Measurements from ENCODE around the gene GADL1. TPM values are rescaled to one million over a fixed set of nuclear protein-coding genes. Genes with fewer than 3 reads are reported as not detected.
A peak's percentile ranks its signal among the peaks of the same experiment; 100 is the strongest.

Gene GADL1
- total RNA-seq, 1 donor: 0.18 TPM

- H3K4me3 ChIP-seq (ENCODE audit: low read depth, low read length): no peak overlapping the region
- no peak for TF ChIP-seq CTCF (IDR thresholded peaks at IDR 0.05; ENCODE audit: insufficient read depth, low read length)
- no peak for DNase-seq (ENCODE audit: low read depth)
Measured at GRCh38 chr3:30700702-30701321, 193.6 kb downstream of the GADL1 start.

GRCh38 chr3:30699927-30700326 lies 194.5 kb downstream of the GADL1 start:
- H3K4me3 ChIP-seq (ENCODE audit: low read depth, low read length): no peak overlapping the region
- no peak for TF ChIP-seq CTCF (IDR thresholded peaks at IDR 0.05; ENCODE audit: insufficient read depth, low read length)
- no peak for DNase-seq (ENCODE audit: low read depth)

- H3K4me3 ChIP-seq (ENCODE audit: low read depth, low read length): no peak overlapping the region
- TF ChIP-seq CTCF (IDR thresholded peaks at IDR 0.05; ENCODE audit: insufficient read depth, low read length): no peak
- DNase-seq (ENCODE audit: low read depth): no peak
Measured at GRCh38 chr3:30698549-30698948, 195.9 kb downstream of the GADL1 start.

DNA sequence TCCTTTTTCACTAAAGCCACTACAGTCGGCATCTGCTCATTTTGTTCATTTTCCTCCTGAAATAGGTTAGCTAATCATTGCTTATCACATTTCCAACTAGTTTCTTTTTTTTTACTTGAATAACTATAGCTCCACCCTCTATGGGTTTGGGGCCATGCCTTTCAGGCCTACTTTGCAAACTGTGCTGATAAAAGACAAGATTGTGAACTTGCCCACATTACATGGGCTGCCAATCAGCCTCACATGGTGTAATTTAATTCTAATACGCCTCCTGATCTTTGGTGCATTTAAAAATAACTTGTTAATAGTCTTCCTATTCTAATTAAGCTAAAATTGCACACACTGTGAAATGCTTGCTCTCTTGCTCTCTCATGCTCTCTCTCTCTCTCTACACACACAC lies 197.6 kb downstream of the GADL1 start:
- no peak overlapping the region for H3K4me3 ChIP-seq (ENCODE audit: low read depth, low read length)
- no peak for TF ChIP-seq CTCF (IDR thresholded peaks at IDR 0.05; ENCODE audit: insufficient read depth, low read length)
- DNase-seq (ENCODE audit: low read depth): no peak

DNA sequence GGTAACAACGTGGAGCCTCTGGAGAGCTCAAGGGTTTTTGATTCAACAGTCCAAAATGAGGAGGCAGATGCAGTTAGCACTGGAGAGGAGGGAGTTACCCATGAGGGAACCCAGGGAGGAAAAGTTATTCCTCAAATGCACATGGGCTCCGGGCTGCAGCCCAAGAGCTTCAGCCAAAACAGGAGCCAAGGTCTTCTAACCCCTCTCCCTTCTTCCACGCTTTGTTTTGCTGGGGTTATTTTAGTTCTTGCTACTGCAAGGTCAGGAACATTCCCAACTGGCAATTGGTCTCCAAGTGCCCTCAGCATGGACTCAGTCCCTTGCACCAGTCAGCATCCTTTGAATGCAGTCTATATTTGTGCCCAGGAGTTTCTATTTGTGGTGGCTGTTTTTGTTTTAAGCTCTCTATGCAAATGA lies 198.1 kb downstream of the GADL1 start:
- peak; percentile 37 for DNase-seq (ENCODE audit: low read depth)
- no peak overlapping the region for H3K4me3 ChIP-seq (ENCODE audit: low read depth, low read length)
- TF ChIP-seq CTCF (IDR thresholded peaks at IDR 0.05; ENCODE audit: insufficient read depth, low read length): no peak

- no peak overlapping the region for H3K4me3 ChIP-seq (ENCODE audit: low read depth, low read length)
- TF ChIP-seq CTCF (IDR thresholded peaks at IDR 0.05; ENCODE audit: insufficient read depth, low read length): no peak
- no peak for DNase-seq (ENCODE audit: low read depth)
Measured at GRCh38 chr3:30695302-30696061, 199.0 kb downstream of the GADL1 start.
